Liver (tissue), 9 donors: ENCODE measurements around the gene FIS1. TPM values are rescaled to one million over a fixed set of nuclear protein-coding genes. Genes with fewer than 3 reads are reported as not detected.

ENCODE experiments used
- DNase-seq: peaks from one replicate; pipeline ENCODE4 v3.0.0-alpha.2; 2017; ENCODE audit warnings: low spot score
- H3K27ac ChIP-seq, 2 donors: one replicate each; pipeline ENCODE4 v1.7.0; 2013; ENCODE audit warnings: inconsistent platforms in 2 of 2, low read length in 2 of 2, control low read depth in 1 of 2, low read depth in 1 of 2, mild to moderate bottlenecking in 1 of 2
- H3K27me3 ChIP-seq, 4 donors: one replicate each; pipeline versions ENCODE4 v1.6.1 to v1.7.0; 2013; ENCODE audit warnings: low read length in 3 of 4, inconsistent platforms in 1 of 4, mild to moderate bottlenecking in 1 of 4, moderate library complexity in 1 of 4; ENCODE audit not compliant: control insufficient read depth in 4 of 4, insufficient read depth in 4 of 4
- H3K36me3 ChIP-seq, 4 donors: one replicate each; pipeline versions ENCODE4 v1.6.1 to v1.7.0; 2013; ENCODE audit warnings: low read length in 3 of 4, mild to moderate bottlenecking in 3 of 4, low read depth in 1 of 4, moderate library complexity in 1 of 4; ENCODE audit not compliant: control insufficient read depth in 4 of 4, insufficient read depth in 3 of 4
- H3K4me1 ChIP-seq, 4 donors: one replicate each; pipeline versions ENCODE4 v1.6.1 to v1.7.0; 2013; ENCODE audit warnings: low read length in 3 of 4, mild to moderate bottlenecking in 3 of 4, moderate library complexity in 1 of 4; ENCODE audit not compliant: control insufficient read depth in 4 of 4, insufficient read depth in 4 of 4
- H3K4me3 ChIP-seq, 3 donors: one replicate each; pipeline versions ENCODE4 v1.6.1 to v1.7.0; 2013; ENCODE audit warnings: low read length in 3 of 3, control low read depth in 1 of 3, low read depth in 1 of 3, mild to moderate bottlenecking in 1 of 3
- H3K9ac ChIP-seq, 2 donors: one replicate each; pipeline ENCODE4 v1.7.0; 2013; ENCODE audit warnings: low read length in 2 of 2, mild to moderate bottlenecking in 2 of 2, moderate library complexity in 2 of 2, control low read depth in 1 of 2, low read depth in 1 of 2
- H3K9me3 ChIP-seq, 4 donors: one replicate each; pipeline versions ENCODE4 v1.6.1 to v1.7.0; 2013; ENCODE audit warnings: low read length in 3 of 4; ENCODE audit not compliant: control insufficient read depth in 4 of 4
- EGR1 ChIP-seq, 2 donors: IDR thresholded peaks; 2 replicates each; pipeline ENCODE4 v1.6.1; 2016 to 2018; ENCODE audit warnings: antibody characterized with exemption in 2 of 2, low read depth in 2 of 2
- FOXA1 ChIP-seq: IDR thresholded peaks from 2 replicates; pipeline ENCODE4 v1.6.1; 2016; ENCODE audit warnings: antibody characterized with exemption
- FOXA2 ChIP-seq: IDR thresholded peaks from 2 replicates; pipeline ENCODE4 v1.6.1; 2016; ENCODE audit warnings: antibody characterized with exemption
- GABPA ChIP-seq, 2 donors: IDR thresholded peaks in 1 of 2; conservative IDR thresholded peaks in 1 of 2; 2 replicates each; pipeline ENCODE4 v1.6.1; 2016; ENCODE audit warnings: antibody characterized with exemption in 2 of 2, mild to moderate bottlenecking in 1 of 2, moderate library complexity in 1 of 2
- HNF4A ChIP-seq, 2 donors: conservative IDR thresholded peaks; 2 replicates each; pipeline ENCODE4 v1.6.1; 2016; ENCODE audit warnings: antibody characterized with exemption in 2 of 2, mild to moderate bottlenecking in 2 of 2
- HNF4G ChIP-seq: IDR thresholded peaks from 2 replicates; pipeline ENCODE4 v1.6.1; 2016; ENCODE audit warnings: antibody characterized with exemption
- JUND ChIP-seq, 2 donors: IDR thresholded peaks; 2 replicates each; pipeline ENCODE4 v1.6.1; 2016; ENCODE audit warnings: antibody characterized with exemption in 2 of 2
- NR2F2 ChIP-seq: IDR thresholded peaks from 2 replicates; pipeline ENCODE4 v1.6.1; 2016; ENCODE audit warnings: antibody characterized with exemption
- RAD21 ChIP-seq, 2 donors: IDR thresholded peaks; 2 replicates each; pipeline ENCODE4 v1.6.1; 2016; ENCODE audit warnings: antibody characterized with exemption in 2 of 2, mild to moderate bottlenecking in 2 of 2
- RXRA ChIP-seq, 2 donors: IDR thresholded peaks; 2 replicates each; pipeline ENCODE4 v1.6.1; 2017 to 2018; ENCODE audit warnings: antibody characterized with exemption in 2 of 2, mild to moderate bottlenecking in 1 of 2
- SP1 ChIP-seq: IDR thresholded peaks from 2 replicates; pipeline ENCODE4 v1.6.1; 2018; ENCODE audit warnings: antibody characterized with exemption, mild to moderate bottlenecking
- TAF1 ChIP-seq: conservative IDR thresholded peaks from 2 replicates; pipeline ENCODE4 v1.6.1; 2016; ENCODE audit warnings: antibody characterized with exemption, mild to moderate bottlenecking
- YY1 ChIP-seq: IDR thresholded peaks from 2 replicates; pipeline ENCODE4 v1.6.1; 2016; ENCODE audit warnings: antibody characterized with exemption, mild to moderate bottlenecking
- WGBS: extraction: QIAGEN DNeasy Blood & Tissue Kit; methylation state at CpG from one replicate; pipeline ENCODE4 v1.1.7; 2013; 5-methylcytosine and 5-hydroxymethylcytosine counted together
- polyA plus RNA-seq, 2 donors: library from polyadenylated mRNA; stranded (reverse) in 1 of 2; unstranded in 1 of 2; fragments of 200-250 nt in 1 of 2; fragments of >200 nt in 1 of 2; fragmentation: Nextera tagmentation in 1 of 2; extraction: Ambion mirVana in 1 of 2; gene quantifications; one replicate each; pipeline versions ENCODE4 v1.2.1 to v1.2.3, GENCODE V29; 2013 to 2015
- total RNA-seq, 2 donors: library from RNA; depleted of rRNA; stranded (reverse); fragments of >200 nt; gene quantifications; one replicate each; pipeline ENCODE4 v1.2.3, GENCODE V29; 2014
- TF ChIP-seq, protein P1 (sequence below): IDR thresholded peaks from 2 replicates; pipeline ENCODE4 v1.6.1; 2016; ENCODE audit warnings: antibody characterized with exemption
- TF ChIP-seq, protein P2 (sequence below): IDR thresholded peaks from 2 replicates; pipeline ENCODE4 v1.6.1; 2016; ENCODE audit warnings: antibody characterized with exemption, mild to moderate bottlenecking
- TF ChIP-seq, protein P3 (sequence below): IDR thresholded peaks from 2 replicates; pipeline ENCODE4 v1.6.1; 2016; ENCODE audit warnings: antibody characterized with exemption
- TF ChIP-seq, protein P4 (sequence below): IDR thresholded peaks from 2 replicates; pipeline ENCODE4 v1.6.1; 2016; ENCODE audit warnings: antibody characterized with exemption
- TF ChIP-seq, protein P5 (sequence below): fragments of 150-350 bp; IDR thresholded peaks from 2 replicates; pipeline ENCODE4 v1.5.1; 2017; ENCODE audit warnings: improper control_type of control experiment, low read depth, low read length; ENCODE audit not compliant: missing input control
- donor health status: healthy.
- donor health status: healthy.
- donor health status: healthy.
- donor health status: healthy.
- donor health status: healthy.

Gene FIS1
- total and polyA plus RNA-seq, 4 donors: 112 to 192 (median 155) TPM

DNA sequence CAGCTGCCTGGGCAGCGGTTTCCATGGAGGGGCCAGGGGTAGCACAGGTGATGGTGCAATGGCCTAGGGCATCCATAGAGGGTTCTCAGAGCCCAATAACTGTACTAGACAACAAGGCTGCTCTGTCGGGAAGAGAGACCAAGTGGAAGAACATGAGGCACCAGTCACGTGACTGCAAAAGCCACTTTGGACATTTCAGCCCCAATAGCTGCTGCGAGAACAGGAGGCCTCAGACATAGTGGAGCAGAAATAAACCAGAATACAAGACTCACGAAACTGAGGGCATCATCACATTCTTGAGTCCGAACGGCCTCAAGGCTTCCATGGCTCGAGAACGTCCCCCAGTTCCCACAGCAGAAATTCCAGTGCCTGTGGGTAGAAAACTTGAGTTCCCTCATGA, 32.3 kb upstream of the FIS1 start:
- peaks cover 1 to 25% (median 14%) of the 10 kb centered on the region in 4 donors for H3K36me3 ChIP-seq
- TF ChIP-seq, protein P1, sequence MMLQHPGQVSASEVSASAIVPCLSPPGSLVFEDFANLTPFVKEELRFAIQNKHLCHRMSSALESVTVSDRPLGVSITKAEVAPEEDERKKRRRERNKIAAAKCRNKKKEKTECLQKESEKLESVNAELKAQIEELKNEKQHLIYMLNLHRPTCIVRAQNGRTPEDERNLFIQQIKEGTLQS: no peak
- 91% methylated on average over 9 of the region's 9 CpGs for WGBS

DNA sequence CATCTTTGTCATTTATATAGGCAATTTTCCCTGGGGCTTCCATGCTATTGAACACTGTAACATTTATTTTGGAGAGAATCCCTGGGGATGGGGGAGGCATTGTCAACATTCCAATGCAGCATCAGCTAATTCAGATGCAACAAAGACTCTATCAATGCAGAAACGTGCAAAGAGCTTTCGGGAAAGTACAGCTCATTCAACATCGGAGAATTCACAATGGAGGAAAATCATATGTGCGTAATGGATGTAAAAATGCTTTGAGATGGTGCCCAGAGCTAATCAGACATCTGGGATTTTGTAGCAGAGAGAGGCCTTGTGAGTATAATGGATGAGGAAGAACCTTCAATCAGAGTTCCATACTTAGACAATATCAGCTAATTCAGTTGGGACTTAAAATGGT, 28.3 kb upstream of the FIS1 start:
- Histone ChIP-seq H3K4me3 (no peak overlapping the region), H3K9ac (no peak overlapping the region), H3K27me3 (no peaks in the 10 kb centered on the region), H3K27ac (no peak overlapping the region), H3K9me3 (no peaks in the 10 kb centered on the region), H3K4me1 (no peaks in the 10 kb centered on the region), H3K36me3 (peaks cover 1 to 15% (median 9%) of the 10 kb centered on the region in 4 donors)
- TF ChIP-seq, protein P1: no peak
- no peak for TF ChIP-seq HNF4A (conservative IDR thresholded peaks at IDR 0.05)
- no peak for TF ChIP-seq FOXA1
- no peak for DNase-seq
- 80% methylated on average over 4 of the region's 4 CpGs for WGBS

More for the DNA sequence above, 32.3 kb upstream of the FIS1 start:
- Histone ChIP-seq H3K27ac (no peak overlapping the region), H3K4me3 (no peak overlapping the region), H3K9me3 (no peaks in the 10 kb centered on the region), H3K9ac (no peak overlapping the region), H3K4me1 (no peaks in the 10 kb centered on the region), H3K27me3 (no peaks in the 10 kb centered on the region)
- DNase-seq: no peak

DNA sequence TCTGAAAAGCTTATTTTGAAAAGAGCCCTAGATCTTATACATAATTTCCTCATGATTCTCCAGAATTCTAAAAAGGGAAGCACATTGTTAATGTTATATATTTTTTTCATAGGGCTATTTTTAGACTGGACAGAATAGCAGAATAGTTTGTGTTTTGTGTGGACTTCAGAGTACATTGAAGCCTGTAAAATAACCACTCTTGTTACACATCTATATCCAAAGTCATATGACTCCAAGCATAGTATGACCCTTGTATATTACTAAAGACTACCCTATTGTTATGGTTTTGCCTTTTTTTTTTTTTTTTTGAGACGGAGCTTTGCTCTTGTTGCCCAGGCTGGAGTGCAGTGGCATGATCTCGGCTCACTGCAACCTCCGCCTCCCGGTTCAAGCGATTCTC, 26.1 kb upstream of the FIS1 start:
- no peaks in the 10 kb centered on the region for H3K4me1 ChIP-seq
- no peak for DNase-seq
- H3K27ac ChIP-seq: no peak overlapping the region
- H3K27me3 ChIP-seq: no peaks in the 10 kb centered on the region
- no peak overlapping the region for H3K9ac ChIP-seq
- peaks cover 0 to 7% (median 3%) of the 10 kb centered on the region in 4 donors for H3K36me3 ChIP-seq
- no peak for TF ChIP-seq YY1
- TF ChIP-seq FOXA1: no peak
- TF ChIP-seq, protein P2, sequence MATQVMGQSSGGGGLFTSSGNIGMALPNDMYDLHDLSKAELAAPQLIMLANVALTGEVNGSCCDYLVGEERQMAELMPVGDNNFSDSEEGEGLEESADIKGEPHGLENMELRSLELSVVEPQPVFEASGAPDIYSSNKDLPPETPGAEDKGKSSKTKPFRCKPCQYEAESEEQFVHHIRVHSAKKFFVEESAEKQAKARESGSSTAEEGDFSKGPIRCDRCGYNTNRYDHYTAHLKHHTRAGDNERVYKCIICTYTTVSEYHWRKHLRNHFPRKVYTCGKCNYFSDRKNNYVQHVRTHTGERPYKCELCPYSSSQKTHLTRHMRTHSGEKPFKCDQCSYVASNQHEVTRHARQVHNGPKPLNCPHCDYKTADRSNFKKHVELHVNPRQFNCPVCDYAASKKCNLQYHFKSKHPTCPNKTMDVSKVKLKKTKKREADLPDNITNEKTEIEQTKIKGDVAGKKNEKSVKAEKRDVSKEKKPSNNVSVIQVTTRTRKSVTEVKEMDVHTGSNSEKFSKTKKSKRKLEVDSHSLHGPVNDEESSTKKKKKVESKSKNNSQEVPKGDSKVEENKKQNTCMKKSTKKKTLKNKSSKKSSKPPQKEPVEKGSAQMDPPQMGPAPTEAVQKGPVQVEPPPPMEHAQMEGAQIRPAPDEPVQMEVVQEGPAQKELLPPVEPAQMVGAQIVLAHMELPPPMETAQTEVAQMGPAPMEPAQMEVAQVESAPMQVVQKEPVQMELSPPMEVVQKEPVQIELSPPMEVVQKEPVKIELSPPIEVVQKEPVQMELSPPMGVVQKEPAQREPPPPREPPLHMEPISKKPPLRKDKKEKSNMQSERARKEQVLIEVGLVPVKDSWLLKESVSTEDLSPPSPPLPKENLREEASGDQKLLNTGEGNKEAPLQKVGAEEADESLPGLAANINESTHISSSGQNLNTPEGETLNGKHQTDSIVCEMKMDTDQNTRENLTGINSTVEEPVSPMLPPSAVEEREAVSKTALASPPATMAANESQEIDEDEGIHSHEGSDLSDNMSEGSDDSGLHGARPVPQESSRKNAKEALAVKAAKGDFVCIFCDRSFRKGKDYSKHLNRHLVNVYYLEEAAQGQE: no peak
- no peak for TF ChIP-seq FOXA2
- no peak for TF ChIP-seq TAF1
- TF ChIP-seq SP1: no peak
- TF ChIP-seq RXRA (IDR thresholded peaks at IDR 0.05): no peak
- TF ChIP-seq, protein P3, sequence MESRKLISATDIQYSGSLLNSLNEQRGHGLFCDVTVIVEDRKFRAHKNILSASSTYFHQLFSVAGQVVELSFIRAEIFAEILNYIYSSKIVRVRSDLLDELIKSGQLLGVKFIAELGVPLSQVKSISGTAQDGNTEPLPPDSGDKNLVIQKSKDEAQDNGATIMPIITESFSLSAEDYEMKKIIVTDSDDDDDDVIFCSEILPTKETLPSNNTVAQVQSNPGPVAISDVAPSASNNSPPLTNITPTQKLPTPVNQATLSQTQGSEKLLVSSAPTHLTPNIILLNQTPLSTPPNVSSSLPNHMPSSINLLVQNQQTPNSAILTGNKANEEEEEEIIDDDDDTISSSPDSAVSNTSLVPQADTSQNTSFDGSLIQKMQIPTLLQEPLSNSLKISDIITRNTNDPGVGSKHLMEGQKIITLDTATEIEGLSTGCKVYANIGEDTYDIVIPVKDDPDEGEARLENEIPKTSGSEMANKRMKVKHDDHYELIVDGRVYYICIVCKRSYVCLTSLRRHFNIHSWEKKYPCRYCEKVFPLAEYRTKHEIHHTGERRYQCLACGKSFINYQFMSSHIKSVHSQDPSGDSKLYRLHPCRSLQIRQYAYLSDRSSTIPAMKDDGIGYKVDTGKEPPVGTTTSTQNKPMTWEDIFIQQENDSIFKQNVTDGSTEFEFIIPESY: no peak
- TF ChIP-seq HNF4A (conservative IDR thresholded peaks at IDR 0.05): no peak
- no peak for TF ChIP-seq GABPA (IDR thresholded peaks at IDR 0.05 in 1 of 2, conservative IDR thresholded peaks at IDR 0.05 in 1 of 2)
- TF ChIP-seq, protein P4, sequence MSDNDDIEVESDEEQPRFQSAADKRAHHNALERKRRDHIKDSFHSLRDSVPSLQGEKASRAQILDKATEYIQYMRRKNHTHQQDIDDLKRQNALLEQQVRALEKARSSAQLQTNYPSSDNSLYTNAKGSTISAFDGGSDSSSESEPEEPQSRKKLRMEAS: no peak
- TF ChIP-seq, protein P5, sequence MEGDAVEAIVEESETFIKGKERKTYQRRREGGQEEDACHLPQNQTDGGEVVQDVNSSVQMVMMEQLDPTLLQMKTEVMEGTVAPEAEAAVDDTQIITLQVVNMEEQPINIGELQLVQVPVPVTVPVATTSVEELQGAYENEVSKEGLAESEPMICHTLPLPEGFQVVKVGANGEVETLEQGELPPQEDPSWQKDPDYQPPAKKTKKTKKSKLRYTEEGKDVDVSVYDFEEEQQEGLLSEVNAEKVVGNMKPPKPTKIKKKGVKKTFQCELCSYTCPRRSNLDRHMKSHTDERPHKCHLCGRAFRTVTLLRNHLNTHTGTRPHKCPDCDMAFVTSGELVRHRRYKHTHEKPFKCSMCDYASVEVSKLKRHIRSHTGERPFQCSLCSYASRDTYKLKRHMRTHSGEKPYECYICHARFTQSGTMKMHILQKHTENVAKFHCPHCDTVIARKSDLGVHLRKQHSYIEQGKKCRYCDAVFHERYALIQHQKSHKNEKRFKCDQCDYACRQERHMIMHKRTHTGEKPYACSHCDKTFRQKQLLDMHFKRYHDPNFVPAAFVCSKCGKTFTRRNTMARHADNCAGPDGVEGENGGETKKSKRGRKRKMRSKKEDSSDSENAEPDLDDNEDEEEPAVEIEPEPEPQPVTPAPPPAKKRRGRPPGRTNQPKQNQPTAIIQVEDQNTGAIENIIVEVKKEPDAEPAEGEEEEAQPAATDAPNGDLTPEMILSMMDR: no peak
- TF ChIP-seq, protein P1: no peak
- no peak for TF ChIP-seq HNF4G
- no peak for TF ChIP-seq EGR1 (IDR thresholded peaks at IDR 0.05; ENCODE audit: low read depth in 2 of 2)
- TF ChIP-seq JUND (IDR thresholded peaks at IDR 0.05): no peak
- TF ChIP-seq NR2F2: no peak
- TF ChIP-seq RAD21 (IDR thresholded peaks at IDR 0.05): no peak
- 87% methylated on average over 5 of the region's 5 CpGs for WGBS
- no peaks in the 10 kb centered on the region for H3K9me3 ChIP-seq
- no peak overlapping the region for H3K4me3 ChIP-seq
